A673 (cell line): ENCODE measurements around the gene TMEM43.

Experiments used
- EZH2 ChIP-seq: fragments of 200-600 bp; sonication (generic); IDR thresholded peaks from 2 replicates; pipeline ENCODE4 v1.6.1; 2017; ENCODE audit warnings: borderline replicate concordance, low read depth, mild to moderate bottlenecking, mixed read lengths, antibody characterized with exemption, low read length; ENCODE audit not compliant: poor library complexity, severe bottlenecking
- TF ChIP-seq, protein P1 (sequence below): fragments of 300-800, 200-600 bp; sonication (generic); conservative IDR thresholded peaks from 2 replicates; pipeline ENCODE4 v1.5.1; 2017; ENCODE audit warnings: low read depth, mild to moderate bottlenecking, antibody characterized with exemption, low read length, moderate library complexity, mixed read lengths

- TF ChIP-seq EZH2: no peak
- TF ChIP-seq, protein P1, sequence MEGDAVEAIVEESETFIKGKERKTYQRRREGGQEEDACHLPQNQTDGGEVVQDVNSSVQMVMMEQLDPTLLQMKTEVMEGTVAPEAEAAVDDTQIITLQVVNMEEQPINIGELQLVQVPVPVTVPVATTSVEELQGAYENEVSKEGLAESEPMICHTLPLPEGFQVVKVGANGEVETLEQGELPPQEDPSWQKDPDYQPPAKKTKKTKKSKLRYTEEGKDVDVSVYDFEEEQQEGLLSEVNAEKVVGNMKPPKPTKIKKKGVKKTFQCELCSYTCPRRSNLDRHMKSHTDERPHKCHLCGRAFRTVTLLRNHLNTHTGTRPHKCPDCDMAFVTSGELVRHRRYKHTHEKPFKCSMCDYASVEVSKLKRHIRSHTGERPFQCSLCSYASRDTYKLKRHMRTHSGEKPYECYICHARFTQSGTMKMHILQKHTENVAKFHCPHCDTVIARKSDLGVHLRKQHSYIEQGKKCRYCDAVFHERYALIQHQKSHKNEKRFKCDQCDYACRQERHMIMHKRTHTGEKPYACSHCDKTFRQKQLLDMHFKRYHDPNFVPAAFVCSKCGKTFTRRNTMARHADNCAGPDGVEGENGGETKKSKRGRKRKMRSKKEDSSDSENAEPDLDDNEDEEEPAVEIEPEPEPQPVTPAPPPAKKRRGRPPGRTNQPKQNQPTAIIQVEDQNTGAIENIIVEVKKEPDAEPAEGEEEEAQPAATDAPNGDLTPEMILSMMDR: no peak
Measured at GRCh38 chr3:14138109-14138877, 13.4 kb downstream of the TMEM43 start.
